IPS-18c (cell line): ENCODE results near the gene LSAMP.

ENCODE experiments used
- H3K4me3 ChIP-seq: 2 replicates; pipeline ENCODE4 v1.7.0; 2013; ENCODE audit warnings: low read depth, mild to moderate bottlenecking, low read length, moderate library complexity; ENCODE audit not compliant: insufficient read depth
- H3K9me3 ChIP-seq: one replicate; pipeline ENCODE4 v1.6.1; 2013; ENCODE audit warnings: mild to moderate bottlenecking, low read length, moderate library complexity; ENCODE audit not compliant: control insufficient read depth, insufficient read depth

The LSAMP gene

GRCh38 chr3:115974940-115975339 is 470.3 kb downstream of the LSAMP start:
- no peak overlapping the region for H3K4me3 ChIP-seq
- no peaks in the 10 kb centered on the region for H3K9me3 ChIP-seq

GRCh38 chr3:115968871-115969270 is 476.4 kb downstream of the LSAMP start:
- no peaks in the 10 kb centered on the region for H3K9me3 ChIP-seq

GRCh38 chr3:115961380-115961779 is 483.9 kb downstream of the LSAMP start:
- Histone ChIP-seq H3K4me3 (no peak overlapping the region), H3K9me3 (no peaks in the 10 kb centered on the region)

More at GRCh38 chr3:115968871-115969270, 476.4 kb downstream of the LSAMP start:
- H3K4me3 ChIP-seq: no peak overlapping the region

GRCh38 chr3:115960799-115961198 is 484.5 kb downstream of the LSAMP start:
- Histone ChIP-seq H3K9me3 (no peaks in the 10 kb centered on the region), H3K4me3 (no peak overlapping the region)

GRCh38 chr3:115958526-115958925 is 486.8 kb downstream of the LSAMP start:
- Histone ChIP-seq H3K9me3 (no peaks in the 10 kb centered on the region), H3K4me3 (no peak overlapping the region)

GRCh38 chr3:115947325-115947724 is 498.0 kb downstream of the LSAMP start:
- Histone ChIP-seq H3K4me3 (no peak overlapping the region), H3K9me3 (no peaks in the 10 kb centered on the region)

- no peak overlapping the region for H3K4me3 ChIP-seq
- H3K9me3 ChIP-seq: no peaks in the 10 kb centered on the region
Measured at GRCh38 chr3:115943579-115943978, 501.7 kb downstream of the LSAMP start.

GRCh38 chr3:115937054-115937453 is 508.2 kb downstream of the LSAMP start:
- Histone ChIP-seq H3K4me3 (no peak overlapping the region), H3K9me3 (no peaks in the 10 kb centered on the region)

- Histone ChIP-seq H3K9me3 (no peaks in the 10 kb centered on the region), H3K4me3 (no peak overlapping the region)
Measured at GRCh38 chr3:115932807-115933206, 512.5 kb downstream of the LSAMP start.

- Histone ChIP-seq H3K9me3 (no peaks in the 10 kb centered on the region), H3K4me3 (no peak overlapping the region)
Measured at GRCh38 chr3:115931581-115931980, 513.7 kb downstream of the LSAMP start.

- H3K9me3 ChIP-seq: no peaks in the 10 kb centered on the region
- no peak overlapping the region for H3K4me3 ChIP-seq
Measured at GRCh38 chr3:115930922-115931321, 514.4 kb downstream of the LSAMP start.

- no peaks in the 10 kb centered on the region for H3K9me3 ChIP-seq
- H3K4me3 ChIP-seq: no peak overlapping the region
Measured at GRCh38 chr3:115930168-115930567, 515.1 kb downstream of the LSAMP start.

GRCh38 chr3:115928376-115928775 is 516.9 kb downstream of the LSAMP start:
- no peaks in the 10 kb centered on the region for H3K9me3 ChIP-seq

GRCh38 chr3:115927197-115927596 is 518.1 kb downstream of the LSAMP start:
- no peaks in the 10 kb centered on the region for H3K9me3 ChIP-seq
- no peak overlapping the region for H3K4me3 ChIP-seq

More at GRCh38 chr3:115928376-115928775, 516.9 kb downstream of the LSAMP start:
- H3K4me3 ChIP-seq: no peak overlapping the region

- H3K4me3 ChIP-seq: no peak overlapping the region
Measured at GRCh38 chr3:115922681-115923347, 522.5 kb downstream of the LSAMP start.

GRCh38 chr3:115921711-115922110 is 523.6 kb downstream of the LSAMP start:
- Histone ChIP-seq H3K9me3 (no peaks in the 10 kb centered on the region), H3K4me3 (no peak overlapping the region)

More at GRCh38 chr3:115922681-115923347, 522.5 kb downstream of the LSAMP start:
- H3K9me3 ChIP-seq: no peaks in the 10 kb centered on the region

- no peaks in the 10 kb centered on the region for H3K9me3 ChIP-seq
- H3K4me3 ChIP-seq: no peak overlapping the region
Measured at GRCh38 chr3:115918900-115919299, 526.4 kb downstream of the LSAMP start.

- Histone ChIP-seq H3K9me3 (no peaks in the 10 kb centered on the region), H3K4me3 (no peak overlapping the region)
Measured at GRCh38 chr3:115916866-115917265, 528.4 kb downstream of the LSAMP start.

- no peak overlapping the region for H3K4me3 ChIP-seq
- no peaks in the 10 kb centered on the region for H3K9me3 ChIP-seq
Measured at GRCh38 chr3:115915061-115915460, 530.2 kb downstream of the LSAMP start.
